Mammary epithelial cell (primary cell): ENCODE measurements around the gene SQSTM1.

Experiments used
- EZH2 ChIP-seq: IDR thresholded peaks from 2 replicates; pipeline ENCODE4 v1.6.1; 2012; ENCODE audit warnings: low read length, inconsistent platforms, borderline replicate concordance
- TF ChIP-seq, protein P1 (sequence below), 2 donors: IDR thresholded peaks in 1 of 2; conservative IDR thresholded peaks in 1 of 2; 2 replicates each; pipeline ENCODE4 v1.5.1; 2011 to 2012; ENCODE audit warnings: inconsistent platforms in 2 of 2, low read length in 2 of 2, mild to moderate bottlenecking in 2 of 2, control low read depth in 1 of 2, low read depth in 1 of 2; ENCODE audit not compliant: insufficient read depth in 1 of 2; ENCODE audit errors: extremely low read depth in 1 of 2

DNA sequence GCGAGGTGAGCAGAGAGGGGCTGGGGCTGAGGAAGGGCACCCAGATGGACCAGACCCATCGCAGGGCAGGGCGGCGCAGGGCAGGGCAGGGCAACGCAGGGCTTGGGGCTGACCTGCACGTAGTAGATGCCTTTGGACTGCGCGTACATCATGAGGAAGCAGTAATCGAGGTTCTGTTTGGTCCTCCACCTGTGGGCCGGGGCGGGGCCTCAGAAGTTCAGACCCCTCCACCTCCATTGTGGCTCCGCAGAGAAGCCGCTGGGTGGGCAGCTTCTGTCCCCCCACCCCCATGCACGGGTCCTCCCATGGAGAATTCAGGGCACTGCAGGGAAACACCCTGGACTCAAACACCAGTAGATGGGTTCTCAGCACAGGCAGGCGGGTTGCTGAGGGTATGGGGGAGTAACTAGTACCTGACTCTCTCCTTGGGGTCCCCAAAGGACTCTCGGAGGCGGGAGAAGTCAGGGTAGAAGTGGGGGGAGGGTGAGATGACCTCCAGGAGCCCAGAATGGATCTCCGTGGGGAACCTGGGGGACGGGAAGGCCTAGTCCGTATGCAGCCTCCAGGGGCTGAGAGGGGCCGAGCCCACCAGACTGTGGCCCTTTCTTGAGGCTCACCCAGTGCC is 20.5 kb upstream of the SQSTM1 start:
- TF ChIP-seq, protein P1, sequence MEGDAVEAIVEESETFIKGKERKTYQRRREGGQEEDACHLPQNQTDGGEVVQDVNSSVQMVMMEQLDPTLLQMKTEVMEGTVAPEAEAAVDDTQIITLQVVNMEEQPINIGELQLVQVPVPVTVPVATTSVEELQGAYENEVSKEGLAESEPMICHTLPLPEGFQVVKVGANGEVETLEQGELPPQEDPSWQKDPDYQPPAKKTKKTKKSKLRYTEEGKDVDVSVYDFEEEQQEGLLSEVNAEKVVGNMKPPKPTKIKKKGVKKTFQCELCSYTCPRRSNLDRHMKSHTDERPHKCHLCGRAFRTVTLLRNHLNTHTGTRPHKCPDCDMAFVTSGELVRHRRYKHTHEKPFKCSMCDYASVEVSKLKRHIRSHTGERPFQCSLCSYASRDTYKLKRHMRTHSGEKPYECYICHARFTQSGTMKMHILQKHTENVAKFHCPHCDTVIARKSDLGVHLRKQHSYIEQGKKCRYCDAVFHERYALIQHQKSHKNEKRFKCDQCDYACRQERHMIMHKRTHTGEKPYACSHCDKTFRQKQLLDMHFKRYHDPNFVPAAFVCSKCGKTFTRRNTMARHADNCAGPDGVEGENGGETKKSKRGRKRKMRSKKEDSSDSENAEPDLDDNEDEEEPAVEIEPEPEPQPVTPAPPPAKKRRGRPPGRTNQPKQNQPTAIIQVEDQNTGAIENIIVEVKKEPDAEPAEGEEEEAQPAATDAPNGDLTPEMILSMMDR (conservative IDR thresholded peaks at IDR 0.05 in 1 of 2, IDR thresholded peaks at IDR 0.05 in 1 of 2; ENCODE audit: extremely low read depth in 1 of 2, insufficient read depth in 1 of 2, low read depth in 1 of 2, low read length in 2 of 2) = no peak
- TF ChIP-seq EZH2 = no peak
